Gastrocnemius medialis (tissue), 4 donors: ENCODE measurements around the gene MSMB.

Experiments used
- POLR2A ChIP-seq, 2 donors: fragments of 450-650 bp; IDR thresholded peaks; one replicate each; pipeline ENCODE4 v1.6.1; 2017; ENCODE audit warnings: antibody characterized with exemption in 2 of 2, mild to moderate bottlenecking in 2 of 2, moderate library complexity in 2 of 2
- TF ChIP-seq, protein P1 (sequence below), 5 experiments: fragments of 450-650 bp in 3 of 5; fragments of 200-600 bp in 2 of 5; sonication (generic) in 2 of 5; IDR thresholded peaks in 4 of 5; conservative IDR thresholded peaks in 1 of 5; 1 replicate in 4 of 5; 2 replicates in 1 of 5; pipeline ENCODE4 v1.5.1; 2016 to 2019; ENCODE audit warnings: antibody characterized with exemption in 5 of 5, mild to moderate bottlenecking in 3 of 5, moderate library complexity in 3 of 5

DNA sequence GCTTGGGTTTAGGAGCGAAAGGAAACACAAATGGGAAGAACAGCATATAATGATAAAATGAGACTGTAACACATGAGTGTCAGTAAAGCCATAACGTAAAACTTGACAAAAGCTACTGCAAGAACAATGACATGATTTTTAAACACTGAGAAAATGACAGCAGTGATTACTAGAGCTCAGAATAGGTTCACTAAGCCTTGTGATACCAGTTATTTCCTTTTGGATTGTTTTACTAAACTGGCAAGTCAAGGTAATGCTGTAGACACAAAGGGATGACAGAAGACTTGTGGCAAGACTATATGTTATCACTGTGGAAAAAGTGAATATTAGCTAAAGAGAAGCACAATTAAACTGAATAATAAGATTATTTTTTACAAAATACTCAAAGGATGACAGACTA, 28.3 kb downstream of the MSMB start:
- no peak for TF ChIP-seq POLR2A (IDR thresholded peaks at IDR 0.05)
- TF ChIP-seq, protein P1, sequence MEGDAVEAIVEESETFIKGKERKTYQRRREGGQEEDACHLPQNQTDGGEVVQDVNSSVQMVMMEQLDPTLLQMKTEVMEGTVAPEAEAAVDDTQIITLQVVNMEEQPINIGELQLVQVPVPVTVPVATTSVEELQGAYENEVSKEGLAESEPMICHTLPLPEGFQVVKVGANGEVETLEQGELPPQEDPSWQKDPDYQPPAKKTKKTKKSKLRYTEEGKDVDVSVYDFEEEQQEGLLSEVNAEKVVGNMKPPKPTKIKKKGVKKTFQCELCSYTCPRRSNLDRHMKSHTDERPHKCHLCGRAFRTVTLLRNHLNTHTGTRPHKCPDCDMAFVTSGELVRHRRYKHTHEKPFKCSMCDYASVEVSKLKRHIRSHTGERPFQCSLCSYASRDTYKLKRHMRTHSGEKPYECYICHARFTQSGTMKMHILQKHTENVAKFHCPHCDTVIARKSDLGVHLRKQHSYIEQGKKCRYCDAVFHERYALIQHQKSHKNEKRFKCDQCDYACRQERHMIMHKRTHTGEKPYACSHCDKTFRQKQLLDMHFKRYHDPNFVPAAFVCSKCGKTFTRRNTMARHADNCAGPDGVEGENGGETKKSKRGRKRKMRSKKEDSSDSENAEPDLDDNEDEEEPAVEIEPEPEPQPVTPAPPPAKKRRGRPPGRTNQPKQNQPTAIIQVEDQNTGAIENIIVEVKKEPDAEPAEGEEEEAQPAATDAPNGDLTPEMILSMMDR (IDR thresholded peaks at IDR 0.05 in 4 of 5, conservative IDR thresholded peaks at IDR 0.05 in 1 of 5), result no peak
